Stomach (tissue), 4 donors: ENCODE measurements around the gene BCORL1.

Experiments
- CTCF ChIP-seq, 7 experiments: fragments of 450-650 bp in 4 of 7; fragments of 200-600 bp in 3 of 7; sonication (generic) in 3 of 7; IDR thresholded peaks; one replicate each; pipeline ENCODE4 v1.5.1; 2016 to 2019; ENCODE audit warnings: antibody characterized with exemption in 7 of 7, control low read depth in 2 of 7, mild to moderate bottlenecking in 1 of 7
- POLR2A ChIP-seq, 4 donors: fragments of 450-650 bp; IDR thresholded peaks; one replicate each; pipeline ENCODE4 v1.6.1; 2016; ENCODE audit warnings: antibody characterized with exemption in 4 of 4, control low read depth in 2 of 4, mild to moderate bottlenecking in 1 of 4, moderate library complexity in 1 of 4

- no peak for TF ChIP-seq CTCF (IDR thresholded peaks at IDR 0.05)
- TF ChIP-seq POLR2A (IDR thresholded peaks at IDR 0.05), result no peak
Measured at GRCh38 chrX:129996120-129996519, 13.7 kb downstream of the BCORL1 start.
